LoVo (cell line): ENCODE measurements around the gene PAQR4.
A peak's percentile ranks its signal among the peaks of the same experiment; 100 is the strongest.

ENCODE experiments used
- DNase-seq: peaks from one replicate; pipeline ENCODE4 v3.0.0-alpha.2; 2016; ENCODE audit warnings: low spot score

Gene PAQR4

DNA sequence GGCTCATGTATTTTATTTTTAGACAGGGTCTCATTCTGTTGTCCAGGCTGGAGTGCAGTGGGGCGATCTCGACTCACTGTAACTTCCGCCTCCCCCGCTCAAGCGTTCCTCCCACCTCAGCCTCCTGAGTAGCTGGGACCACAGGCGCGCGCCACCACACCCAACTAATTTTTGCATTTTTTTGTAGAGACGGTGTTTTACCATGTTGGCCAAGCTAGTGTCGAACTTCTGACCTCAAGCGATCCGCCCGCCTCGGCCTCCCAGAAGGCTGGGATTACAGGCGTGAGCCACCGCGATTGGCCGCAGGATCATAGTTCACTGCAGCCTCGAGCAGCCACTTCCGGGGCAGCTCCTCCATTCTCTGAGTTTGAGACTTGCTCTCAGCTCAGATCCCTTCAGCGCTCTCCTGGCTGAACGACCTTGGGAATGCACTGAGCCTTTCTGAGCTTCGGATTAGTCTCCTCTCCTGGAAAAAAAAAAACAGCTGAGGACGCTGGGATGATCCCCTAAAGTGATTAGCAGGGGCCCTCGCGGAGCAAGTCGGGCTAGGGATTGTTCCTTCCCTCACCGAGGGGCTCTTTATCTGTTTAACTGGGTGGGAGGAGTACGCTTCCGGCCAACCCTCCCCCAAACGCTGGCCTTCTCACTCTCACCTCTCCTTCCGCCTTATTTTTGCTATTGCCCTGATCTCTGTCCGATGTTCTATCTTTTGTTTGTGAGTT, 12.2 kb downstream of the PAQR4 start:
- no peak for DNase-seq

DNA sequence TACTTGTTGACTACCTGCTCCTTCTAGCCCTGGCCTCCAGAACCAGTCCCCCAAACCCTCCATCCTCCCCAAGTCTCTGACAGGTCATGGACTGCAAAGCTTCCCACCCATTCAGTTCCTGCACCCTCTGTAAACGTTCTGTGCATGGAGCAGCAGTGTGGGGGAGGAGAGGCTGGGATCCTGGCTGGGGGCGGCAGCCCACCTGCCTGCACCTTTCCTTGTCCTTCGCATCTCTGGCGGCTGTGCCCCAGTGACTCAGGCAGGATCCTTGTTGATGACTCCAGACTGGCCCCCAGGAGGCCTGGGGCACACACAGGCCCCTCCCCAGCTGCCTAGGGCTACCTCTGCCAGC, 12.7 kb downstream of the PAQR4 start:
- no peak for DNase-seq

DNA sequence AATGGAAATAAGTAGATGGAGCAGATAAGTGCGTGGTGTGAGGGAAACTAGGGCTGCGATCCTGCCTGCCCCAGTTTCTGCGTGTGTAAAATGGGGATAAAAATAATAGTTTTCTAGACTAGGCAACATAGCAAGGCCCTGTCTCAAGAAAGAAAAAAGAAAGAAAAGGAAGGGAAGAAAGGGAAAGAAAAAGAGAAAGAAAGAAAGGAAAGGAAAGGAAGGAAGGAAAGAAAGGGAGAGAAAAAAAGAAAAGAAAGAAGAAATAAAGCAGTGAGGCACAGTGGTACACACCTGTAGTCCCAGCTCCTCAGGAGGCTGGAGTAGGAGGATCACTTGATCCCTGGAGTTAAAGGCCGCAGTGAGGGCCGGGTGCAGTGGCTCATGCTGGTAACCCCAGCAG, 13.3 kb downstream of the PAQR4 start:
- no peak for DNase-seq

DNA sequence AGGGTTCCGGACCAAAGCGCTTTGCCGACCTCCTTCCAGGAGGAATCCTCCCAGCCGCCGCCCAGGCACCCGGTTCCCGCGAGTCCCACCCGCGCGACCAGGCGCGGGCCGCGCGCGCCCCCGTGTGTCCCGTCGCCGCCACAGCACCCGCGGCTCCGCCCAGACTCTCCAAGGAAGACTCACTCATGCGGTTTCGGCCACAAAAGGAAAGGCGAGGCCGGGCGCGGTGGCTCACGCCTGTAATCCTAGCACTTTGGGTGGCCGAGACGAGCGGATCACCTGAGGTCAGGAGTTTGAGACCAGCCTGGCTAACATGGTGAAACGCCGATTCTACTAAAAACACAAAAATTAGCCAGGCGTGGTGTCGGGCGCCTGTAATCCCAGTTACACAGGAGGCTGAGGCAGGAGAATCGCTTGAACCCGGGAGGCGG, 14.6 kb downstream of the PAQR4 start:
- DNase-seq: peak; percentile 86

DNA sequence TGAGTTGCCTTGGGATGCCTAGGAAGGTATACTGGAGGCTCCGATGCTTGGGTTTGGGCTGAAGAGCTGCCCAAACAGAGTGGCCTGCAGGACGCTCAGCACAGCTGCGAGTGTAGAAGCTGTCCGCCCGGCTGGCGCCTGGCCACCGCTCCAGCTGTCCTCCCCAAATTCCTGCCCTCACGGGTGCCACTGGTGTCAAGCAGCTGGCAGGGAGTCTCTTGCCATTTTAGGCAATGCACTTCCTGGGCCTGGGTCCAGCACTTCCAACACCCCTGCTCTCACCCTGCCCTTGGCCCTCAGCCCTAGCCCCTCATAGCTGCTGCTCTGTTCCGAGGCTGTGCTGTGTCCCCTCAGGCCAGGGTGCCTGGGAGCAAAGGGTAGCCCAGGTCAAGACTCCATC, 16.3 kb downstream of the PAQR4 start:
- DNase-seq: no peak

DNA sequence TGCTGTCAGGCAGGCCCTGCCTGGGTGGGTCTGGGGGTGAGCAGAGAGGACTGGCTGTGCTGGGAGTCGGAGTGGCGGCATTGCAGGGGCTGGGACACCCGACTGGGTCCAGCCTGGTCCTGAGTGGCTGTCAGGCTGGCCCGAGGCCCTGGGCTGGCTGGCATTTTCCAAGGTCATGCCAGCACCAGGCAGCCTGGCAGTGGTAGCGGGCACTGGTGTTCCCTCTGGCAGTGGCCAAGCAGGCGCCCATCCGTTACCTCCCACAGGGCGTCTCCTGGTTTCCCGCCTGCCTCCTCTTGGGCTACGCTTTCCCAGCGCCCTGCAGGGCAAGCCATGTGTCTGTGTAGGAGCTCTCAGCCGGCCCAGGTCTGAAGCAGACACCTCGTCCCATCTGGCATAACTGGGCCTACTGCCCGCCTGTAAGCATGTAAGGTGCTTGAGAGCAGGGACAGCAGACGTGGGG, 16.8 kb downstream of the PAQR4 start:
- DNase-seq: no peak

DNA sequence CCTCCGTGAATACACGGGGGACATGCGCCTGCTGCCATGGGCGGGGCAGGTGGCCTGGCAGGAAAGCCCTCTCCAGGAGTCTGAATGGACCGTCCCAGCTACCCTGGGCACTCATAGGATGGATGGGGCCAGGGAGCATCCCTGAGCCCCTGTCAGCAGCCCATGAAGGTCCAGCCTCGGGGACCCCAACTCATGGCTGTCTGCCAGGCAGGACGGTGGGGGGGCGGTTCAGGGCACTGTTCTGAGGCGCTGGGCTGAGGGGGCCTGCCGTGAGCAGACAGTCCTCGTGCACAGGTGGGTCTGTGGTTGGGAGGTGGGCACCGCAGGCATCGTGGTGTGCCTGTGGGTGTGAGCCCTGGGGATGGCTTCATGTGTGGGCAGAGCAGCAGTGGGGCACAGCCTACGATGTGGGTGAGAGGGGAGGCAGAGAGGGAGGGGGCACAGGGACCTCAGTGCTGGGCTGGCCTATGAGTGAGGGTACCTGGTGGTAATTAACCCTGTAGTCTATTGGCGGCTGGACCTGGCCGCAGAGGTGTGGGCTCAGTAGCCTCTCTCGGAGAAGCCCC, 17.6 kb downstream of the PAQR4 start:
- DNase-seq: no peak

DNA sequence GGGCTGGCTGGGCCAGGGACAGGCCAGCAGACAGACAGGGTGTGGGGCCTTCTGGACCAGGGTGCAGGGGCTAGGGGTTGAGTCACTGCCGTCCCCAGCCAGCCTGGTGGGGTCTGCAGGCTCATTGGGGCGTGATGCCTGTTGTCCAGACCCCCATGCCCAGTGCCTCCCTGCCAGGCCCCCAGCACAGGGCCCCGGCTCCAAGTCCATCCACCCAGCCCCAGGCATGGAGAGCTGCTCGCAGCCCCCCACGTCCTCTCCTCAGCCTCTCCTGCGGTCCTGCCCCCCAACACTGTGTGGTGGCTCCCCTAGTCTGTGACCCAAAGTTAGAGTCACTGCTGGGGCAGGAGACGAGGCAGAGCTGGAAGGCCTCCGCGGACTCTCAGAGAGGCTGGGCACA, 18.1 kb downstream of the PAQR4 start:
- no peak for DNase-seq

DNA sequence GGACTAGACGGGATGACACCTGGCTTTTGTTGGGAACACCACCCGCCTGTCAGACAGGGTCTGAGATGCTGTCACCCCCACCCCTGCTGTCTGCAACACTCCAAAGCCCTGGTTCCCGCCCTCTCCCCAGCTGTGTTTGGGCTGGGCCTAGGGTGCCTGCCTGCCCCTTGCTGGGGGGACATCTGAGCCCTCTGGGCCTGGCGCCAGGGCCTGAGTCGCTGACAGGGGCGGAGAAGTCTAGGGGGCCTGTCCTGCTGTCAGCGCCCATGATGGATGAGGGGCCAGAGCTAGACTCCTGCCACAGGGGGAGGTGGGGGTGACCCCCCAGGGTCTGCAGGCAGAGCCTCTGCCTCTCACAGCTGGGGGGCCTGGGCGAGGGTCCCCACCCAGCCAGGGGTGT, 18.7 kb downstream of the PAQR4 start:
- DNase-seq: no peak

DNA sequence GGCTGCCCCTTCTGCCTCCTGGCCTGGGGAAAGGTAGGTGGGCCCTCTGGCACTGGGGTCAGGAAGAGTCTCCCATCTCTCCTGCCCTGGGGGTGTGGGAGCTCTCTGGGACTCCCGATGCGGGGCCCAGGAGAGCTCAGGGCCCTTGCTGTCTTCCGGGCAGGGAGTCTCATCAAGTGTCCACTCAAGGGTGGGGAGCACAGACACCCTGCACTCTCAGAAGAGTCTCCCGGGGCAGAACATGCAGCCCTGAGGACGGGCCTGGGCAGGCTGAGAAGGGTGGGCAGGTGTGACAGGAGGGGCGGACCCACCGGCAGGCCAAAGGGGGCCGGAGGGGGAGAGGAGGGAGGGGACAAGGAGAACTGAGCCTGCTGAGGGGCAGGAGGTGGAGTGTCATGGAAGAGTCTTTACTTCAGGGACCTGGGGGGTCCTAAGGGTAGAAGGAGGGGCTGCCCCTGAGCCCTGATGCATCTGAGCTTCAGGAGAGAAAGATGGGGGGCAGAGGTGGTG, 19.5 kb downstream of the PAQR4 start:
- no peak for DNase-seq

DNA sequence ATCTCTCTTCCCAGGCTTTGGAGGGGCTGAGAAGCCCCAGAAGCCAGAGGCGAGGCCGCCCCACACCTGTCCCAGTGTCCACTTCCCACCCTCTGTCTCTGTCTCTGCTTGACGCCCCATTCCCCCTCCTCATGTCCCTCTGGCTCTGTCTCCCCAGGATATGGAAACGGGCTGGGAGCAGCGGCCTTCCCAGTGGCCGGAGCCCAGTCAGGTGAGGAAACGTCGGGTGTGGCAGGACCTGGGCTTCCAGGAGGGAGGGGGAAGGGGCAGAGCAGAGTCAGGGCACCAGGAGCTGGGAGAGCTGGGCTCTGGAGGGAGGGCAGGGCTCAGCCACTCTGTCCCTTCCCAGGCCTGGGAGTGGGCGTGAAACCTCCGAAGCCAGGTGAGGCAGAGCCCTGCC, 21.7 kb downstream of the PAQR4 start:
- DNase-seq: no peak

DNA sequence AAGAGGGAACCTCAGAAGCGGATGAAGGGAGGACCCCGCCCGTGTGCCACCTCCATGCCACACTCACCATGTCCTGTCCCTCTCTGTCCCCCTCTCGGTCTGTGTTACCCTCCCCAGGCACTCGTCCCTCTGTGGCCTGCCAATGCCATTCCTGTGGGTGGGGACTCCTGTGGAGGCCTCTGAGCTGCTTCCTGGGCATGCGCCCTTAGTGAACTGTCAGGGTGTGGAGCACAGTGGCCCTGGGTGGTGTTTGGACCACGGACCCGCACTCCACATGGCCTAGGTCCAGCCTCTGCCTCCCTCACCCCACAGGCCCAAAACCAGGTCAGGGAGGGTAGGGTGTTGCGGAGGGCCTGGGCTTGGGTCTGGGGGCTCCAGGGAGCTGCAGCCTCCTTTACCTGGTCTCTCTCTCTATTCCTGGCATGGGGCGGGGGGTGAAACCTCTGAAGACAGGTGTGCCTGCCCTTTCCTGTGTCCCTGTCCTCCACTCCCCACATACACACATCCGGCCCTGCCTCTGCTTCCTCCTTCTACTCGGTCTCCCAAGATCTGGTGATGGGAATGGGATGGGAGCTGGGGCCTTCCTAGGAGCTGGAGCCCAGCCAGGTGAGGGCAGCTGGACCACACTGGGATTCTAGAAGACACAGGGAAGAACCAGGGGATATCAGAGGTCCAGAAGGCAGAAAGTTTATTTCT, 22.6 kb downstream of the PAQR4 start:
- DNase-seq: no peak

DNA sequence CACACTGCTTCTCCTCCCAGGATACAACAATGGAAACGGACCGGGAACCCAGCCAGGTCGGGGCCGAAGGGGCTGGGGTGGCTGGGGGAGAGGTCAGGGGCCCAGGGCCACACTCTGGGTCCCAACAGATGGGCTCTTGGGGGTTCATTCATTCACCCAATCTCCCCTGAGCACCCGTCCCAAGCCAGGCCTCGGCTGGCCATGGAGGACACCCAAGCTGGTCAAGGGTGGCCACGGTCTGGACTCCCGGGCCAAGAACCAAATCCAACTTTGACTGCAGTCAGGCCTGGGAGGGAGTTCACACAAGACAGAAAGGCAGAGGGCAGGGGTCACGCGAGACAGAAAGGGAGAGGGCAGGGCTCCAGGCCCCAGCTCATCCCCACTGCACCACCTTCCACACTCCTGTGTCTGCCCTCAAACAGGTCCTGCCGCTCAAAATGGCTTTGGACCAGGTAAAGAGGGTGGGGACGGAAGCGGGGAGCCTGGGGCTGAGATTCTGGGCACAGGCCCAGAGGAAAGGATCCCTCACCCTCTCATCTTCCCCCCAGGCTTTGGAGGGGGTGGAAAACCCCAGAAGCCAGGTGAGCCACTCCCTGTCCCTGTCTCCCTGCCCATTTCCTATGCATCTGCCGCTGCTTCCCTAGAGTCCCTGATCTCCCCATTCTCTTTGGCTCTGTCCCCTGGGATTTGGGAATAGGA, 23.4 kb downstream of the PAQR4 start:
- DNase-seq: no peak

DNA sequence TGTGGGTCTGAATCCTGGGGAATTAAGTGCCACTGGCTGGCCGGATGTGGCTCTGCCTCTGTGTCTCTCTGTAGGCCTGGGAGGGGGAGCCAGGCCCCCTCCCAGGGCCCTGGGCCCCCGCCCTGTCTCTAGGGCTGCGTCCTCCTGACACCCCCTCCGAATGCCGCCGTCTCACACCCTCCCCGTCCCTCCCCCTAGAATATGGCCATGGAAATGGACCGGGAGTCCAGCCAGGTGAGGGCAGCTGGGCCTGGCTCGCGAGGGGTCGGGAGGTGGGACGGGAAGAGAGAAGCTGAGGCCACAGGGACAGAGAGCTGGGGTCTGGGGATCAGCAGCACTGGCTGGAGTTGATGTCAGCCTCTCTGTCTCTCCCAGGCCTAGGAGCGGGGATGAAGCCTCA, 27.1 kb downstream of the PAQR4 start:
- no peak for DNase-seq

DNA sequence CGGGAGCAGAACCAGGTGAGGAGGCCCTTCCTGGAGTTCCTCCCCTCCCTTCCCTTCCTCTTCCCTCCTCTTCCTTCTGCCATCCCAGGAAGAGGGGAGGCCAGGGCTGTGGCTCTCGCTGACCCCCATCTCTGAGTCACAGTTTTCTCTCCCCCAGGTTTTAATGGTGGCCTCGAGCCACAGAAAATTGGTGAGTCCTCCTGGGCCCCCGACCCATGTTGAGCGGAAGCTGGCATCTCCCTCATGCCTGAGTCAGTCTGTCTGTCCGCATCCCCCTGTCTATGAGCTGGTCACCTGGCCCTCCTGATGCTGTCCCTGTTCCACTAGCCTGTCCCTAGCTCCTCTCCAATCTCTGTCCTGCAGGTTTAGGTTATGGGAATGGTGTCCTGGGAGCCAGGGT, 30.8 kb downstream of the PAQR4 start:
- no peak for DNase-seq

DNA sequence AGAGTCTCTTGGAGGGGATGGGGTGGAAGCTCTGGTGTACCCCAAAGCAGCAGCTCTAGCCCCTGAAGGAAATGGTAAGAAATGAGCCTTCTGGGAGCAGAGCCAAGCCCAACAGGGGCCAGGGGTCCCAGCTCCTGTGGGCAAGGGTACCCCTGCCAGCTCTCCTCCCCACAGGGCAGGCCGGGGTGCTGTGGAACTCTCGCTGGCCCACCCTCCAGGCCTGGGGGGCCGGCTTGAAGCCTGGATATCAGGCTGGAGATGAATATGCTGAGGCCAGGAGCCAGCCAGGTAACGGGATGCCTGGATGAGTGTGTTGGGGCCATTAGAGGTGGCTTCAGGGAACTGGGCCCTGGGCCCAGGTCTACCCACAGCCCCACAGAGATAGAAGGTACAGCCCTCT, 31.4 kb downstream of the PAQR4 start:
- no peak for DNase-seq

DNA sequence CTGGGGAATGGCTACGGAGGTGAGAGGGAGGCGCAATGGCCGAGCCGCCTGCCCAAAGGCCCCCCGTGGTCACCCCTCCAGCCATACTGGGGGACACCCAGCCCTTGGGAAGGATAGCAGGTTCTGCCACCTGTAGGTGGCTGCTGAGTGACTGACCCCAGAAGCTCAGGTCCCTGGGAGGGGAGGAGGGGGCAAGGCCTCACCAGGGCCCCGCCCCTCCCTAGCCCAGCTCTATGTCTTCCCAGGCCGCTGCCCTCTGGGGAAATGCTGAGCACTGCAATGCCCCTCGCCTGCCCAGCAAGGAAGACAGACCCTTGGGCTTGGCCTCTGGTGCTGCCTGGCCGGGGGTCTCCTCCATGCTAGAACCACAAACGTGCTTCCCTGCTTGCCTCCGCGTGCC, 32.2 kb downstream of the PAQR4 start:
- DNase-seq: no peak

DNA sequence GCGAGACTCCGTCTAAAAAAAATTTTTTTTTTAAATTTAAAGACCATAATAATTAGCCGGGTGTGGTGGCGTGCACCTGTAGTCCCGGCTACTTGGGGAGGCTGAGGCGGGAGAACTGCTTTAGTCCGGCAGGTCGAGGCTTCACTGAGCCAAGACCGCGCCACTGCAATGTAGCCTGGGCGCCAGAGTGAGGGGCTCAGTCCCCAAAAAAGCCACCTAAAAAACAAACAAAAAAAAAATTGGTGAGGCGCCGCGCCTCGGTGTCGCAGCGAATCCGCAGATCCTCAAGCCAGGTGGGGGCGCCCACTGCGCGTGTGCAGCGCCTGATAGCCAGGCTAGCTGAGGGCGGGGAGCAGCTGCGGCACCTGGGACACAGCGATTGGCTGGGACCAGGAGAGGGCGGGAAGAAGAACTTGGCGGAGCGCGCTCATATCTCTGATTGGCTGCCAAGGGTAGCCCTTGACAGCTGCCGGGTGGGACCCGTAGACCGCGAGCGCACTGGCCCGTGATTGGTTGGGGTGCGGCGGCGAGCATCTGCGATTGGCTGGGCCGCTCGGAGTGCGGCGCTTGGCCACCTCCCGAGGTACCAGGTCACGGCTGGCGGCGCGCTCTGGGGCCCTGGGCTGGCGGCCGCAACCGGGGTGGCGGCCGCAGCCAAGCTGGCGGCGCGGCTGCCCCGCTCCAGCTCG, 34.6 kb downstream of the PAQR4 start:
- peak; percentile 99 for DNase-seq

DNA sequence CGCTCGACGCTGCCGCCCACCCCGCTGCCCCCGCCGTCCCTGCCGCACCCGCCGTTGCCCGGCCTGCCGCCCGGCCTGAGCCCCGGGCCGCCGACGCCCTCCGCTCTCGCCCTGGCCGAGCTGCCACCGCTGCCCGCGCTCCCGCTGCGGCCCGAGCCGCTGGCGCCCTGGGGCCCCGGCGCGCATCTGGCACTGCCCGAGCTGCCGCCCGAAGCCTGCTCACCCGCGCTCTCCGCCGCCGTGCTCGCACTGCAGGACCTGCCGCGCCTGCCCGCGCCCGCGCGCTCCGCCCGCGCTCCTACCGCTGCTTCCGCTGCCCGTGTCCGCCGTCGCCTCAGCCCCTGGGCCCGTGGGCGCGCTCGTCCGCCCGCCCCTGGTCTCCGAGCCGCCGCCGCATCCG, 35.2 kb downstream of the PAQR4 start:
- DNase-seq: no peak

DNA sequence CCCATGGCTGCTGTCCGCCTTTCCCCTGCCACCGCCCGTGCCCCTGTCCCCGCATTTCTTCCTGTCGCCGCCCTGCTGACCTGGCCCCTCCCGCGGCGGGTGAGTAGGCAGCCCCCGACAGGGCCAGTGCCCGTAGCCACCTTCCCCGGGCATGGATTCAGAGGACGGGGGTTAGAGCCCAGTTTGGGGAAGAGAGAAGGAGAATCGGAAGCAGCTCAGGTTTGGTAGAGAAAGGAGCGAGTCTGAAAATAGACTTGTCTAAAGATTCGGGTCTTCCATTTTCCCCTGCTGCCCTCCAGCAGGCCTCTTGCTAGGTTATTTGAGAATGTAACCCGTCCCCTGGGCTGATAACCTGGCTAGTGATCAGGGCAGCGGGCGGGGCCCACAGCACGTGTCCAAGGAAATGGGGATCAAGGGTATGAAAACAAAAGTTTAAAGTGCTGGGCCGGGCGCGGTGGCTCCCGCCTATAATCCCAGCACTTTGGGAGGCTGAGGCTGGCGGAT, 35.7 kb downstream of the PAQR4 start:
- DNase-seq: peak; percentile 44

DNA sequence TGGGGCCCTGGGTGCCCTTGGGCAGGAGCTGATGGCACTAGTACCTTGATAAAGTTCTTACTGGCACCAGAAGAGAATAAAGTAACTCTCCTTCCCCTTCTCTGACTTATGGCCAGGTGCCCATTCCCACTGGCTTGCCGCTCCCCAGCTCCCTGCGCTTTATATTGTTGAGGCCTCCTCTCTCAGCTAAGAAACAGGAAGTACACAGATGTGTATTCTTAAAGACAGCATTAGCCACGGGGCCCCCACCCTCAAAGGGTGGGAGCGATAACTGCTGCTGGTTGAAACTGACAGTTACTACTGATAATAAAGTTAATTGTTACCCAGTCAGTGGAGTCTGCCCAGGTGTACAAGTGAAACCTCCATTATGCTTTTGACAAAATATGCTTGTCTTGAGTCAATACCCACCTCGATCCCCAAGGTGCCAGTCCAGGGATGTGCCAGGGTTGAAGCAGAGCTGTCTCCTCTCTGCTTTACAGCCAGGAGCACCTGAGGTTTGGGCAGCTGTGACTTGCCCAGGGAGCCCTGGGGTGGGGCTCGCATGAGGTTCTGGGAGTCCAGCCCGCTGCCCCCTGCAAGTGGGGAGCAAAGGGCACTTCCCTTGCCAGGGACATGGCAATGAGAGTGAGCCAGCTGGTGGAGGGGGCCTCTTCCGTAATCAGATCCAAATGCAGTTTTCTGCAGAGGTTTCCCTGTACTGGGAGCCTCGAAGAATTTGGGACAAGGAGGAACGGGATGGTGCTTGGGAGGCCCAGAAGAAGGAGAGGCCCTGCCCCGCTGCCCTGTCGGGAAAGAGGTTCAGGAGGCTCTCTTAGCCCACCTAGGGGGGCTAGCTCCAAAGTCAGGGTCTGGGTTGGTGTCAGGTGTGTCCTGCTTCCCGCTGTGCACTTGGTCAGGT, 38.2 kb downstream of the PAQR4 start:
- DNase-seq: no peak
